Rectal smooth muscle tissue (tissue), 1 donor: ENCODE data around the gene FLOT1.
"Not testable (repeated sequence)": the region's sequence is repeated elsewhere in the genome, so short reads cannot be mapped to it uniquely, and the experiment has no call there.

Experiments used
- H3K27ac ChIP-seq: one replicate; pipeline ENCODE4 v1.7.0; 2013; ENCODE audit warnings: low read depth, low read length, inconsistent platforms
- H3K27me3 ChIP-seq: one replicate; pipeline ENCODE4 v1.7.0; 2013; ENCODE audit warnings: low read length; ENCODE audit not compliant: control insufficient read depth, insufficient read depth
- H3K36me3 ChIP-seq: one replicate; pipeline ENCODE4 v1.7.0; 2013; ENCODE audit warnings: low read length; ENCODE audit not compliant: control insufficient read depth, insufficient read depth
- H3K4me1 ChIP-seq: one replicate; pipeline ENCODE4 v1.7.0; 2013; ENCODE audit warnings: low read length; ENCODE audit not compliant: control insufficient read depth, insufficient read depth
- H3K4me3 ChIP-seq: one replicate; pipeline ENCODE4 v1.7.0; 2013; ENCODE audit warnings: low read length
- H3K9ac ChIP-seq: one replicate; pipeline ENCODE4 v1.7.0; 2013; ENCODE audit warnings: low read length

The FLOT1 gene

DNA sequence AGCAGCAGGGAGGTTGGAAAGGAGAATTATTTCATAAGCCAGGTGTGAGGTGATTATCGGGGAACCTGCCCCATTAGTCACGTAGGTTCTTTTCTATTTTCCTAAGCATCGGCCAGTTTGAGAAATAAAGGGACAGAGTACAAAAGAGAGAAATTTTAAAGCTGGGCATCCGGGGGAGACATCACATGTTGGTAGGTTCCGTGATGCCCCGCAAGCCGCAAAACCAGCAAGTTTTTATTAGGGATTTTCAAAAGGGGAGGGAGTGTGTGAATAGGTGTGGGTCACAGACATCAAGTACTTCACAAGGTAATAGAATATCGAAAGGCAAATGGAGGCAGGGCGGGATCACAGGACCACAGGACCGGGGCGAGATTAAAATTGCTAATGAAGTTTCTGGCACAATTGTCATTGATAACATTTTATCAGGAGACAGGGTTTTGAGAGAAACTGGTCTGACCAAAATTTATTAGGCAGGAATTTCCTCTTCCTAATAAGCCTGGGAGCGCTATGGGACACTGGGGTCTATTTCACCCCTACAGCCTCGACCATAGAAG is 22.1 kb upstream of the FLOT1 start:
- H3K9ac ChIP-seq, H3K27me3 ChIP-seq, H3K27ac ChIP-seq, H3K36me3 ChIP-seq, H3K4me3 ChIP-seq: not testable (repeated sequence)
- peaks cover 19% of the 10 kb centered on the region for H3K4me1 ChIP-seq

GRCh38 chr6:30763618-30764489 is 21.4 kb upstream of the FLOT1 start:
- no peak overlapping the region for H3K4me3 ChIP-seq
- H3K27ac ChIP-seq: peak overlapping the region; percentile 38
- H3K9ac ChIP-seq: no peak overlapping the region
- H3K27me3 ChIP-seq: no peaks in the 10 kb centered on the region
- H3K36me3 ChIP-seq: no peaks in the 10 kb centered on the region
- peaks cover 15% of the 10 kb centered on the region for H3K4me1 ChIP-seq

DNA sequence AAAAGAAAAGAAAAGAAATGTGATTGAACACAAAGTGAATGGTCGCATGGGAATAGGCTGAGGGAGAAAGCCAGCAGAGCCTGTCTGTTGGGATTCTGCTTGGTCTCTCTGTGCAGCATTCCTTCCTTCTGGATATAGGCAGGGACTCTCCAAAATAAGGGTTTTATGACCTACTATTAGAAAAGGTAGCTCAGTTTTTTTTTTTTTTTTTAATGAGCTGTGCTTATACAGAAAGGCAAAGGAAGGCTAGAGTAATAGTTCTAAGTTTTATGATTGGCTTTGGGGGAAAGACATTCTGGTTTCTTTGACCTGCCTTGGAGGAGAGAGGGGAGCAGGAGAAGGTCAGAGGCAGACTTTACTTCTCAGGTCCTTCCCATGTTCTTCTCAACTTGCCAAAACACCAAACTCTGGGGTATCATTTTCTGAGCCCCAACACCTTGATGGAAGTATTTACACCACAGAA is 20.7 kb upstream of the FLOT1 start:
- H3K27me3 ChIP-seq: no peaks in the 10 kb centered on the region
- peaks cover 15% of the 10 kb centered on the region for H3K4me1 ChIP-seq
- H3K36me3 ChIP-seq: no peaks in the 10 kb centered on the region
- no peak overlapping the region for H3K4me3 ChIP-seq
- H3K9ac ChIP-seq: no peak overlapping the region
- H3K27ac ChIP-seq: peak overlapping the region; percentile 38

GRCh38 chr6:30761791-30762429 is 19.4 kb upstream of the FLOT1 start:
- H3K27me3 ChIP-seq: no peaks in the 10 kb centered on the region
- H3K4me3 ChIP-seq: no peak overlapping the region
- peaks cover 15% of the 10 kb centered on the region for H3K4me1 ChIP-seq
- no peak overlapping the region for H3K9ac ChIP-seq
- H3K36me3 ChIP-seq: no peaks in the 10 kb centered on the region
- no peak overlapping the region for H3K27ac ChIP-seq

- no peak overlapping the region for H3K4me3 ChIP-seq
- H3K9ac ChIP-seq: no peak overlapping the region
- H3K27ac ChIP-seq: peak overlapping the region; percentile 22
- no peaks in the 10 kb centered on the region for H3K27me3 ChIP-seq
- peaks cover 15% of the 10 kb centered on the region for H3K4me1 ChIP-seq
- H3K36me3 ChIP-seq: no peaks in the 10 kb centered on the region
These were observed 18.1 kb upstream of the FLOT1 start for GRCh38 chr6:30760549-30760948.

DNA sequence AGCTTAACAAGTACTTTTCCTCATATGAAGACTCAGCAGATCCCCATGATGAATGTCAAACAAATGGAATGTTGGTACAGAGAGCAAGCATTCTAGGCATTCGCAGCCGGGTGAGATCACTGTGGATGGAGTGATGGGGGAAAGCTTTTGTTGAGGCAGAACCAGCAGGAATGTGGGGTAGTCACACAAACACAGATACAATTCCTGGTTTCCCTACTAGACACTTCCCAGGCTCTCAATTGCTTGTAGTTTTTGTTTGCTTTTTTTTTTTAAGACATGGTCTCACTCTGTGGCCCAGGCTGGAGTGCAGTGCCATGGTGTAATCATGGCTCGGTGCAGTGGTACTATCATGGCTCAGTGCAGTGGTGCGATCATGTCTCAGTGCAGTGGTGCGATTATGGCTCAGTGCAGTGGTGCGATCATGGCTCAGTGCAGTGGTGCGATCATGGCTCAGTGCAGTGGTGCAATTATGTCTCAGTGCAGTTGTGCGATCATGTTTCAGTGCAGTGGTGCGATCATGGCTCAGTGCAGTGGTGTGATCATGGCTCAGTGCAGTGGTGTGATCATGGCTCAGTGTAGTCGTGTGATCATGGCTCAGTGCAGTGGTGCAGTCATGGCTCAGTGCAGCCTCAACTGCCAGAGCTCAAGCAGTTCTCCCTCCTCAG is 17.2 kb upstream of the FLOT1 start:
- Histone ChIP-seq H3K27me3 (no peaks in the 10 kb centered on the region), H3K4me3 (no peak overlapping the region), H3K9ac (no peak overlapping the region), H3K36me3 (no peaks in the 10 kb centered on the region), H3K27ac (peak overlapping the region; percentile 56), H3K4me1 (peaks cover 15% of the 10 kb centered on the region)

DNA sequence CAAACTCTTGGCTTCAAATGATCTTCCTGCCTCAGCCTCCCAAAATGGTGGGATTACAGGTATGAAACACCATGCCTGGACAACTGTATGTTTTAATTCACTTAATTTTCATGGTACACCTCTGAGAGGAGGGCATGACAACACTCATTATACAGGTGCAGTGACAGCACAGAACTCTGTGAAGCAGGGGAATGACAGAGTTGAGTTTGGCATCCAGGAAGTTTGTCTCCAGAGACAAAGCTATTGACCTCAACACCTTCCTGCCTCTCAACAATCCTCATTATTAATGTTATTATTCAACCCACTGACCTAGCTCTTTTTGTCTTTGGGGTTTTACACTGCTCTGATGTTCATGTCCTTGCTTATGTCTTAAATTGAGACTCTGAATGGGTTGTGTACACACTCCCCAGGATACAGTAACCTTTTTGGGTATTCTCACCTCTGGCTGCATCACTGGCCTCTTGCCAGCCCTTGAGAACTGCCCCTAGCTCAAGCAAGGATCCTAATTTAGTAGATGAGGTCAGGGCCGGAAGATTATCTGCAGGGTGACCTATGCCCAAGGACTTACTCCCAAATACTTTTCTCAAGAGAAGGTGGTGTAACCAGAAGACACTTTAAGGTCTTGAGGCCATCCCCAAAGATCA is 14.9 kb upstream of the FLOT1 start:
- Histone ChIP-seq H3K4me1 (peaks cover 11% of the 10 kb centered on the region), H3K9ac (no peak overlapping the region), H3K27ac (no peak overlapping the region), H3K4me3 (no peak overlapping the region), H3K27me3 (no peaks in the 10 kb centered on the region), H3K36me3 (no peaks in the 10 kb centered on the region)

- not testable (repeated sequence) for H3K36me3 ChIP-seq, H3K27me3 ChIP-seq, H3K9ac ChIP-seq, H3K27ac ChIP-seq, H3K4me3 ChIP-seq
- H3K4me1 ChIP-seq: peaks cover 16% of the 10 kb centered on the region
These were observed 14.0 kb upstream of the FLOT1 start for GRCh38 chr6:30756405-30757003.

GRCh38 chr6:30754631-30755030 is 12.1 kb upstream of the FLOT1 start:
- peaks cover 19% of the 10 kb centered on the region for H3K4me1 ChIP-seq
- no peak overlapping the region for H3K27ac ChIP-seq
- no peaks in the 10 kb centered on the region for H3K27me3 ChIP-seq
- no peaks in the 10 kb centered on the region for H3K36me3 ChIP-seq
- H3K4me3 ChIP-seq: no peak overlapping the region
- no peak overlapping the region for H3K9ac ChIP-seq

DNA sequence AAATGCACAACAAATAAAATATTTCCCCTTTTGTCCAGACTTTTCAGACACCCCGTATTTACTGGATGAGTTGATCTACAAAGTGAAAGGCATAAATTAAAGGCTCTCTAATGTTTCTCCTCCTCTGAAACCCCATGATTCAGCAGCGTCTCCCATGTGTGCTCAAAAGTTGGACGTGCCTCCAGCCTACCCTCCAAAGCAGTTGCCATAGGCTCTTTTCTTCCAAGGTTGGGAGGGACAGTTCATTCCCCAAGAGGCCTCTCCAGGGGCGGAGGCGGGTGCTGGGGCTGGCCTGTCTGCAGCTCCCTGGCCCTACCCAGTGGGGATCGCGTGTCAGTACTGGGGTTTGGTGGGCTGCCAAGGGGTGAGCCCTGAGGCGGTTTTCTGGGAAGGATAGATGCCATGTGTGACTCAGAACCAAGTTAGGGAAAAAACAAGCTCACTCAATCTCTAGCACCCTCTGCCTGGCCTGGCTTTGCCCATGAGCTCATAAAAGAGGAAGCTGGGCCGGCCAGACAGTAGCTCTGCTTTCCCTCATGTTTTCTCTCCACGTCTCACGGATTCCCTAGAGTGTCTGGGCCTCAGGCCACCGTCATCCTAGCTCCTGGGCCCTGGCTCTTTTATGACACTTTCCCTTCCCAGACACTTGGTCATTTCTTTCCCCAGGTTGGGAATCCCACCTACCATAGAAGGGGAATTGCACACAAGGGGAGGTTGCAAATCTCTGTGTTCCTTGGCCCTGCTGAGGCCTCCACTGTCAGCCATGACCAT is 9.9 kb upstream of the FLOT1 start:
- Histone ChIP-seq H3K36me3 (no peaks in the 10 kb centered on the region), H3K4me3 (no peak overlapping the region), H3K27ac (peak overlapping the region; percentile 97), H3K27me3 (no peaks in the 10 kb centered on the region), H3K9ac (no peak overlapping the region), H3K4me1 (peaks cover 17% of the 10 kb centered on the region)

DNA sequence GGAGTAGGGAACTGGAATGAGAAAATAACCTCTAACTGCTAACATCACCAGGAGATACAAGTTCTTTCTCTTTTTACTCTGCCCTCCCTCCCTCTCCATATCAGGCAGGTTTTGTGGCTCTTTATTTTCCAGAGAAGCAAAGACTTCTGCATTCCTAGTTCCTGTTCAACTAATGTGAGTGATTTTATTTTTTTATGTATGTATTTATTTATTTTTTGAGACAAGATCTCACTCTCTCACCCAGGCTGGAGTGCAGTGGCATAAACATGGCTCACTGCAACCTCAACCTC is 7.8 kb upstream of the FLOT1 start:
- no peak overlapping the region for H3K4me3 ChIP-seq
- no peaks in the 10 kb centered on the region for H3K27me3 ChIP-seq
- peak overlapping the region; percentile 18 for H3K27ac ChIP-seq
- no peak overlapping the region for H3K9ac ChIP-seq
- H3K36me3 ChIP-seq: no peaks in the 10 kb centered on the region
- peaks cover 17% of the 10 kb centered on the region for H3K4me1 ChIP-seq
